Endometrium (tissue), 2 donors: ENCODE measurements around the gene MEAF6.
"Not testable (repeated sequence)": the region's sequence is repeated elsewhere in the genome, so short reads cannot be mapped to it uniquely, and the experiment has no call there.

Experiments
- FAIRE-seq: peaks from 2 replicates; lab custom pipeline; 2012; peaks lifted over from hg19 to GRCh38; lab: Jason Lieb, UNC
- donor health status: control.
- donor health status: control.

MEAF6 gene

DNA sequence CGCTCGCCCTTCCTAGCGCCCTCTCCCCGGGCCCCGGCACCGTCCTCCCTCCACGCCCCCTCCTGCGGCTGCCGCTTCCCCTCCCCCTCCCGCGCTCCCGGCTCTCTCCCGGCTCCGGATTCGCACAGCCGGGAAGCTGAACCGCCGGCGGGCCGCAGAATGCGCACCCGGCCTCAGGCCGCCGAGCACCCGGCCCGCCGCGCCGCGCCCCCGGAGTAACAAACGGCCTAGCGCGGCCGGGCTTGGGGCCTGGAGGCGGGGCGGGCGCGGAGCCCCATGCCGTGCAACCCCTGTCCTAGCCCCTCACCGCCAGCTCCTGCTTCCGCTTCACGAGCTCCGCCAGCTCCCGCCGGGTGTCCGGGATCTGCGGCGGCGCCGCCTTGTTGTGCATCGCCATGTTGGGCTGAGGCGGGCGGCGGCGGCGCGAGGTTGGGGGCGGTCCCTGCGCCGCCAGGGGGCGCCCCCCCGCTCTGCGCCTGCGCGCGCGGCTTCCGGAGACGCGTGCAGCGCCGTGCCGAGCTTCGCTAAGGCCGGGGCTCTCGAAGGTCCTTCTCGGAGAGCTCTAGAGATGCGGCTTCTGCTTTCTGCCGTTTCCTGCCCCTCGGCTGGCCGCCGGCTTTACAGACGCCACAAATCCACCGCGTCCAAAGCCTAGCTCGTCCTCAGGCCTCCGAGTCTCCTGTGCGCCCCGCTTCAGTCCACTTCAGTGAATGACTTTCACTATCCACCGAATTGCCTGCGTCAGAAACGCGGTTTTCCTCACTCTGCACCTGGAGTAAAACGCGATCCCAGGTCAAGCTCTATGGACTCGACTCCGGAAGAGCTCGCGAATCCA lies at the start of gene MEAF6:
Gene MEAF6, minus strand, starts transcription at position 417 of the 835 bp plus-strand sequence. Its CDS starts 20 bp downstream, at position 397.
- no peak for FAIRE-seq

DNA sequence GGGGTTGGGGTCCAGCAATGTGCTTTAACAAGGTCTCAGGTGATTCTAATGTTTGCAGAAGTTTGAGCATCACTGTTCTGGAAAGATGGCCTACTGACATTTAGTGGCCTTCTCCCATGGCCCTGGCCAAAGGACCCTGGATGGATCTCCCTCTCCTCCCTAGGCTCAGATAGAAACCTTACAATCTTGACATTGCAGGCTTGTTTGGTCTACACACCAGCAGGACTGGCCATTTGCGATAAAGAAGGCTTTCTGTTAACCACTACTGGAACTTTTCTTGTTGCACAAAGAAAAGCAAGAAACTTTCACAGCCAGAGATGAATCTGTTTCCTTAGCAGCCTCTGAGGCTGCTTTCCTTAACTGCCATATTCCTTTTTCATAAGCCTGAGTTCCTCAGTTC lies 48.4 kb upstream of the MEAF6 start:
- FAIRE-seq, result no peak

DNA sequence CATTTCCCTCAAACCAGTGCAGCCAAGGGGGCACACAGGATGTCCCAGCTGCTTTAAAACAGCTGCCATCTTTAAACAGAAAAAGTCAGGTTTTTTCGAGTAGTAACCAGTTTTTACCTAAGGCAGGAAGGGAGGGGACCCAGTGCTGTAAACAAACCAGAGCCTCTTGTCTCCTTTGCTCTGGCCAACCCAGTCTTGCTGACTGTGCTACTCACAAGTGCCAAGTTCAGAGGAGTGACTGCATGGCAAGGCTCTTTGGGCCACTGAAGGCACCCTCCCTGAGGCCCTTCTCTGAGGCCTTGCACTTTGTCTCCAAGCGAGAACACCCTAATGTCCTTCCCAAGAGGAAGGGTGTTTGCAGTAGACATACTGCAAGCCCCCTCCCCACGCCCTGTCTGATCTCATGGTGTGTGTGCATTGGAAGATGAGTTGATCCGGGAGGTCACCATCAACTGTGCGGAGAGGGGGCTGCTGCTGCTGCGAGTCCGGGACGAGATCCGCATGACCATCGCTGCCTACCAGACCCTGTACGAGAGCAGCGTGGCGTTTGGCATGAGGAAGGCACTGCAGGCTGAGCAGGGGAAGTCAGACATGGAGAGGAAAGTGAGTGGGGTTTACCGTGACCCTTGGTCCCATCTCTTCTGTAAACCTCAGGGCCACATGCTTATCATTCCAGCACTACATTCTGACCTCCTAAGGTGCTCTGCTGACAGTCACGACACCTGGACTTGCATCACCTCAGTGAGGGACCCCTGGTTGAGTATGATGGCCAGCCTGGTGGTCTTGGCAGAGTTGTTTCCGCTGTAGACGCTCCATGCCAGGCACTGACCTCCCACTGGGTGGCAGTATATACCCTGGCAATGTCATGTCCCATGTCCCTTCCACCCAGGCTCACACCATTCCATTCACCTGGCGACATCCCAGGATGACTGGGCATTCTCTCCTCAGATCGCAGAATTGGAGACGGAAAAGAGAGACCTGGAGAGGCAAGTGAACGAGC lies 46.9 kb upstream of the MEAF6 start:
- FAIRE-seq, result no peak

DNA sequence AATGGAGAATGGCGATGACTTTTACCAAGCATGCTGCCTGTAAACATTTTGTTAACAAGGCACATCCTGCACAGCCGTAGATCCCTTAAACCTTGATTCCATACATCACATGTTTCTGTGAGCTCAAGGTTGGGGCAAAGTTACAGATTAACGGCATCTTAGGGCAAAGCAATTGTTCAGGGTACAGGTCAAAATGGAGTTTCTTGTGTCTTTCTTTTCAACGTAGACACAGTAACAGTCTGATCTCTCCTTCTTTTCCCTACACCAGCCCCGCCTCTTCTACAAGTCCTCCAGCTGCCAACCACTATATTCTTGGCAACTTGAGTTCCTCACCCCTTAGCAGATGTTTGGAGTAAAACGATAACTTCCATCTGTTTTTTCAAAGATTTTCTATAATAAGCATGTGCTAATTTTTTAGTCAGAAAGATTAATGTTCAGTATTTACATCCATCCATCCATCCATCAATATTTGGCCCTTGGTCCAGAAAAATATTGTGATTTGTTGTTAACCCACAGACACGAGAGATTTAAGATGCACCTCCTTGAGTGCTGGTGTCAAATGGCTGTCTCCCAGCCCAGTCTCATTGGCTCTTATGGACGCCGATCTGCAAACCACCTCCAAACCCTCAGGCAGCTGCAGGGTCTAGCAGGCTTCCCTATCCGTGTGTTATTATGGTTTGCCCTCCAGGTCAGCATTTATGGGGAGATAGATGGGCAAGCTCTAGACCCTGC lies 46.0 kb upstream of the MEAF6 start:
- no peak for FAIRE-seq

DNA sequence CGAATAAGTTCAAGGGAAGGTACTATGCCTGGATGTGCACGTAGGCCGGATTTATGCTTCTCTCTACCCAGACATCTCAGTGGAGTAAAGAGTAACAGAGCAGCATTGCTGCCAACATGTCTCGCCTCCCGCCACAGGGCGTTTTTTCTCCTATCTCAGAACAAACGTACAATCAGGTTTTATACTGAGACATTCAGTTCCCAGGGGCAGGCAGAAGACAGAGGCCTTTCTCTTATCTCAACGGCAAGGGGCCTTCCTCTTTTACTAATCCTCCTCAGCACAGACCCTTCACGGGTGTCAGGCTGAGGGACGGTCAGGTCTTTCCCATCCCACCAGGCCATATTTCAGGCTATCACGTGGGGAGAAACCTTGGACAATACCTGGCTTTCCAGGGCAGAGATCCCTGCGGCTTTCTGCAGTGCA lies 45.4 kb upstream of the MEAF6 start:
- FAIRE-seq, result not testable (repeated sequence)

DNA sequence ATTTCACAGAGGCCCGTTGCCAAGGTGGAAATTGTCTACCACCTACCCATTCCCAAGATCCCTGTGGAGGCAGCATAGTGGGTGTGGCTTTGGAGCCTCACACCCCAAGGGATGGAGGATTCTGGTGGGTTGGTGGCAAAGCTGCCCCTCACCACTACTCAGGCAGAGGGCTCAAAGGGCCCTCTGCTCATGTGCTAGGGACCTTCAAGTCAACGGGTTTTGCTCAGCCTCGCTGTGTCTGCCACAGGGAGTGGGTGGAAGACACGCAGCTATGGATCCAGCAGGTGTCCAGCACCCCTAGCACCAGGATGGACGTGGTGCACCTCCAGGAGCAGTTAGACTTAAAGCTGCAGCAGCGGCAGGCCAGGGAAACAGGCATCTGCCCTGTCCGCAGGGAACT lies 44.5 kb upstream of the MEAF6 start:
- FAIRE-seq, result no peak

DNA sequence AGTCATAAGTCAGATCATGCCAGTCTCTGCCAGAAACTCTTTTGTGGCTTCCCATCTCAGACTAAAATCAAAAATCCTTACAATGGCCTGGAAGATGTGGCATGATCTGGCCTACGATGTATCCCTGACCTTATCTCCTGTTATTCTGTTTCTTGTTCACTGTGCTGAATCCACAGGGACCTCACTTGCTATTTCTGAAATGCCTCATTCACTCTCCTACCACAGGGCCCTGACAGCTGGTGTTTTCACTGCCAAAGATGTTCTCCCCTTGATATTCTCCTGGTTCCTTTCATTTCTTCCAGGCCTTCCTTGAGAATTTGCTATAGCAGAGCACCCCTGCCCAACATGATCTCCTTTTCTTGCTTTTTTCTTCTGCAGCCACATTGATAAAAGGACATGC lies 43.8 kb upstream of the MEAF6 start:
- no peak for FAIRE-seq

DNA sequence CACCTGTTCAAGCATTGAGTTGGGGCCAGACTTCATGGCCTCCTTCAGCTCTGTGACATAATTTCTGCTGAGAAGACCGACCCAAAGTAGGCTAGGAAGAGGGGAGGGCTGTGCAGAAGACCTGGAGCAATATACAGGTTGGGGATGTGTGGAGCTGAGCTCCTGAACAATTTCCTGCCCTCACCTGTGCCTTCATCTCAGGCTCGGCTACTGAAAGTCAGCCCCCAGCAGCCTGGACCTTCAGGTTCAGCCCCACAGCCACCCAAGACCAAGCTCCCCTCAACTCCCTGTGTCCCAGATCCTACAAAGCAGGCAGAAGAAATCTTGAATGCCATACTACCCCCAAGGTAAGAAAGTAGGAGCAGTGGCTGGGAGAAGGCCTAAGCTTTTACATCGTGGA lies 42.8 kb upstream of the MEAF6 start:
- FAIRE-seq, result no peak

DNA sequence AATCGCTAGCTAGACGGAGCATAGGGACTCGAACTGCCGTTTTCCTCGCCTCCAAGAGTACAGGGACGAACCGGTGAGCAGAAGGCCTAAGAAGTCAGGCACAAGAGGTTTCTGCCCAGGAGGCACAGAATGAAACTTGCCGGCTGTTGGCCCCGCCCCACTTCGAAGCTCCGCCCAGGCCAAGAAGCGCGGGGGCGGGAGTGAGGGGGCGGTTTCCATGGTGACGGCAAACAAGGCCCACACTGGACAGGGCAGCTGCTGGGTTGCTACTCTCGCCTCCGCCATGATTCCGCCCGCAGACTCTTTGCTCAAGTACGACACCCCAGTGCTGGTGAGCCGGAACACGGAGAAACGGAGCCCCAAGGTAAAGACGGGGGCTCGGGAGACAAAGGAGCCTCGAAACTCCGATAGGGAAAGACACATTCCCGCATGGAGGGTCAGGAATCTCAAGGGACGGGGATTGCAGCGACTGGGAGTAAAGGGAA lies 42.2 kb upstream of the MEAF6 start, which contains the start of gene DNALI1:
Gene DNALI1, plus strand, starts transcription at position 229 of the 485 bp plus-strand sequence. Its CDS starts 55 bp downstream, at position 284.
- FAIRE-seq, result no peak

DNA sequence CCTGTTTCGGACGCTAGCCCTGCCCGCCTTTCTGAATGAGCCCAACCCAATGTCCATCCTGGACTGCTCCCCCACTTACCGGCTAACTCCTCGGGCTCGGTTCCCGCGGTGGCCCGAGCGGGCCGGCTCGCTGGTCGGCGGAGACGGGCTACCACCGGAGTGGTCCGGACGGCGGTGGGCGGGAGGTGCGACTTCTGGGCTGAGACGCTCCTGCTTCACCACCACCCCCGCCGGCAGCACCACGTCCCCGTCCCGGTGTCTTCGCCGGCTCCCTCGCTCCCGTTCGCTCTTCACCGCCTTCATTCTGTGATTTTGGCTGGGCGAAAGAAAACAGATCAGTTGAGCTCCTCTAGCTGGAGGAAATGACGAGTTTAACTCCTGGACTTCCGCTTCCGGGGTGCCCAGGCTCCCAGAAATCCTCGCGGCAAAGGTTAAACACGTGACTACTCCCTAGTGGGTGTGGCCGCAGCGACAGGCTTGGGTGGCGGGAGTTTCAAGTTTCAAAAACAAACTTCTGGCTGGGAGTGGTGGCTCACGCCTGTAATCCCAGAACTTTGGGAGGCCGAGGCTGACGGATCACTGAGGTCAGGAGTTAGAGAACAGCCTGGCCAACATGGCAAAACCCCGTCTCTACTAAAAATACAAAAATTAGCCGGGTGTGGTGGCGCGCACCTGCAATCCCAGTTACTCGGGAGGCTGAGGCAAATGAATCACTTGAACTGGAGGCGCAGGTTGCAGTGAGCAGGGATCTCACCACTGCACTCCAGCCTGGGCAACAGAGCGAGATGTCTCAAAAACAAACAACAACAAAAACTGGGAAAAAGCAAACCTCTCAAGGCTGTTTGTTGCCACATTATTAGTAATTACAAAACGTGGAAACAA lies 39.6 kb upstream of the MEAF6 start, which contains the start of gene SNIP1:
Gene SNIP1, minus strand, starts transcription at position 367 of the 882 bp plus-strand sequence. Its CDS starts 64 bp downstream, at position 303.
- FAIRE-seq, result peak; percentile 76

DNA sequence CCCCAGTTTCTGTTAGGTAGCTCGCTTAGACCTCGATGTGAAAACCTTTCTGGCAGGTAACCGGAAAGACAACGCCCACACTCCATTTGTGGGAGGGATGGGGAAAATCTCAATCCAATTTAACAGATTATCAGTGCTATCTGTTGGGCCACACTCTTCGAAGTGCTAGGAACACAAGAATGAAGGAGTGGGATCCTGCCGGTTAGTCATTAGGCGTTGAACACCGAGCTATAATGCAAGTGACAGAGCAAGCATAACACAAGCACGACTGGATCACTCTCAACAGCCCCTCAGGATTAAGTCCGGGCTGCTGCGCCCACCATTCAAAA lies 39.0 kb upstream of the MEAF6 start:
- no peak for FAIRE-seq

DNA sequence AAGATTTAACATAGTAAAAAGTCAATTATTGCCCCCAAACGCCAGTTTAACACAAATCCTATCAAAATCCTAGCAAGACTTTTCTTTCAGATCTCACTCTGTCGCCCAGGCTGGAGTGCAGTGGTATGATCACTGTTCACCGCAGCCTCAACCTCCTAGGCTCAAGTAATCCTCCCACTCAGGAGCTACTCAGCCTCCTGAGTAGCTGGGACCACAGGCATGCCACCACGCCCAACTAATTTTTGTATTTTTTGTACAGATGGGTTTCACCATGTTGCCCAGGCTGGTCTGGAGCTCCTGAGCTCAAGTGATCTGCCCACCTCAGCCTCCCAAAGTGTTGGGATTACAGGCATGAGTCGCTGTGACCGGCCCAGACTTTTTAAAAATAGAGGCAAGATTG lies 34.8 kb upstream of the MEAF6 start:
- no peak for FAIRE-seq

DNA sequence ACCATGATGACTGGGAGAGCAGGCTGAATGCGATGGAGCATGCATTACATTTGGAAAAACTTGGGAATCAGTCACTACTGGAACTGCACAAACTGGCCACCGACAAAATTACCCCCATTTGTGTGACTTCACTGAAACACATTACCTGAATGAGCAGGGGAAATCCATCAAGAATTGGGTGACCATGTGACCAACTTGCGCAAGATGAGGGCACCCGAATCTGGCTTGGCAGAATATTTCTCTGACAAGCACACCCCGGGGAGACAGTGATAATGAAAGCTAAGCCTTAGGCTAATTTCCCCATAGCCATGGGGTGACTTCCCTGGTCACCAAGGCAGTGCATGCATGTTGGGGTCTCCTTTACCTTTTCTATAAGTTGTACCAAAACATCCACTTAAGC lies 30.5 kb upstream of the MEAF6 start:
- no peak for FAIRE-seq

DNA sequence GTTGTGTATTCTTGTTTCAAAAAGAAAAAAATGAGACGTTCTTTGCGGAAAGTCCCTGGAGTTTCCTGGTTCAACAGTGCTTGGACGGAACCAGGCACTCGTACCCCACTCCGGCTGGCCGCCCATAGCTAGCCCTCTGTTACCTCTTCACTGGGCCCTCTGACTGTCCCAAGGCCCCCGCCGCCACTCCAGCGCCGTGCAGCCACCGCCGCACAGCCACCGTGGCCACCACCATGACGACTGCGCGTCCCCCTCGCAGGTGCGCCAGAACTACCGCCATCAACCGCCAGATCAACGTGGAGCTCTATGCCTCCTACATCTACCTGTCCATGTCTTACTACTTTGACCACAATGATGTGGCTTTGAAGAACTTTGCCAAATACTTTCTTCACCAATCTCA lies 30.0 kb upstream of the MEAF6 start:
- no peak for FAIRE-seq

DNA sequence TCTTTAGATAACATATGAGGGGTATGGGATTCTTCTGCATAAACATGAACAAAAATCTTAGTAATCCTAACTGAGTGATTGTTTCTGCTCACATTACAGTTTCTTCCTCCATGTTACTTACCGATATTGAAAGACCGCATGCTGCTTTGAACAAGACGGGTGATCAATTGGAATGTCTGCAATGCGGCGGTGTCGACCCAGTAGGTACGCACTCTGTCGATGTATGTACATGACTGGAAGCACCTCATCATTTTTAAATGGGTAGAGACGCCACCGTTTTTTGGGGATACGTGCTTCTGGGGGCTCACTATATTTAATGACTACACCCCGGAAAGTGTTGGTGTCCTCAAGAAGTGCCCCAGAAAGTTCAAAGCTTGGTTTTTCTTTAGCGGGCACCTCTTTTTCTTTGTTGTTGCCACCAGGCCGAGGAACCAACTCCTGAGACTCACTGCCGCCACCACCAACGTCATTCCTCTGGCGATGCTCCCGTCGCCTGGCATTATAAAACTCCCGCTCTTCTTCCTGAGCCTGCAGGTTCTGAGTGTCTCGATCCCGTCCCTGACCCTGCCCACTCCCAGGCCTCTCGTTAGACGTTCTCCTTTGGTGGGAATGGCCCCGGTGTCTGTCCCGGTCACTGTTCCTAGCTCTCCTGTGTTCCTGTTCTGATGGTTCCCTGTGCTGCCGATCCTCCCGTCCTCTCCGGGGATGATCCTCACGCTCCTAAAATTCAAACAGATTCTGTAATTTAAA lies 25.6 kb upstream of the MEAF6 start:
- no peak for FAIRE-seq

DNA sequence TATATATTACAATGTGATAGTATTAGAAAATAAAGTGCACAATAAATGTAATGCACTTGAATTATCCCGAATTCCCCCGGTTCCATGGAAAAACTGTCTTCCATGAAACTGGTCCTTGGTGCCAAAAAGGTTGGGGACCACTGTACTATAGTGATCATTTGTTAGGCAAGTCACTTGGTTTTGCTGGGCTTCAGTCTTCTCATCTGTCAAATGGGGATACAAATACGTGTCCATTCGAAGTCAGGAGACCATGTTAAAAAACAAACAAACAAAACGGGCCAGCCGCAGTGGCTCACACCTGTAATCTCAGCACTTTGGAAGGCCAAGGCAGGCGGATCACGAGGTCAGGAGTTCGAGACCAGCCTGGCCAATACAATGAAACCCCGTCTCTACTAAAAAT lies 24.6 kb upstream of the MEAF6 start:
- FAIRE-seq, result not testable (repeated sequence)

DNA sequence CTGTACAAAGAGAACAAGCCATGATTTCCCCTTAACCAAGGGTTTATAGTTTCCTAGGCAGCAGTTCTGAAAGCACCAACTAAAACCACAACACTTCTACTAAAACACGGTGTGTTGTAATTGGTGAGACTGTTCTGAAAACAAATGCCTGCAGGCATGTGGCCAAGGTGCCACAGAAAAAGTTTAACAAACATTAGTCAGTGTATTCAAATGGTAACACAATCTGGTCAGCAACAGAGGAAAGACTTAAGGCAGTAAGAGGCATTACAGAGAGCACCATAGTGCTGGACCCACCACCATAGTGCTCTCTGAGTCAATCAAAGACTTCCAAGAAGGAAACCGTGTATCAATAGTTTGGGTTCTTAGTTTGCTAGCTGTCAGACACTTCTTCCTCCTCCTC lies 22.8 kb upstream of the MEAF6 start:
- FAIRE-seq, result no peak

DNA sequence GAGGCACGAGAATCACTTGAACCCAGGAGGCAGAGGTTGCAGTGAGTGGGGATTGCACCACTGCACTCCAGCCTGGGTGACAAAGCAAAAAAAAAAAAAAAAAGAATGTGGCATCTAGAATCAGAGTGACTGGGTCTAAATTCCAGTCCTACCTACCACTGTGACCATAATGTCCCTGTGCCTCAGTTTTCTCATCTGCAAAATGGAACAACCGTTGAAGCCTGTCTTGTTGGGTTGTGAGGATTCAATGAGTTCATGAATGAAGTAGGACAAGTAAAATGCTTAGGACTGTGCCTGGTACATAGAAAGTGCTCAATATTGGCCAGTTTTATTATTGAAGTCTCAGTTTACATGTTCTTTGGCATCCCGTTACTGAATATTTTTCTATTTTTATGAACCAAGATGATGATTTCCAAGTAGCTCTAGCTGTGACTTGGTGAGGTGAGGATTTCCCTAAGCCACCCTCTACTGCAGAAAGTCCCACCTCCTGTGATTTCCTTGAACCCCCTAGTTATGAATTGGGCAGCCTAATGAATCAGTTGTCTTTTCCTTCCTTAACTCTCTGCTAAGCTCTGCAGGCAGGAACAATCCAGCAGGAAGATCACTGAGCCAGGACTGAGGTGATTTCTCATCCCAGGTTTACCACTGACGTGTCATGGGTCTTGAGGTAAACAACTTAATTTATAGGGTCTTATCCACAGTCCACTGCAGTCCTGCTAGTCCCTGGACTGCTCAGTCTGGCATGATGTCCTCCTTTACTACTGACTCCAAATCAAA lies 18.9 kb upstream of the MEAF6 start:
- no peak for FAIRE-seq

DNA sequence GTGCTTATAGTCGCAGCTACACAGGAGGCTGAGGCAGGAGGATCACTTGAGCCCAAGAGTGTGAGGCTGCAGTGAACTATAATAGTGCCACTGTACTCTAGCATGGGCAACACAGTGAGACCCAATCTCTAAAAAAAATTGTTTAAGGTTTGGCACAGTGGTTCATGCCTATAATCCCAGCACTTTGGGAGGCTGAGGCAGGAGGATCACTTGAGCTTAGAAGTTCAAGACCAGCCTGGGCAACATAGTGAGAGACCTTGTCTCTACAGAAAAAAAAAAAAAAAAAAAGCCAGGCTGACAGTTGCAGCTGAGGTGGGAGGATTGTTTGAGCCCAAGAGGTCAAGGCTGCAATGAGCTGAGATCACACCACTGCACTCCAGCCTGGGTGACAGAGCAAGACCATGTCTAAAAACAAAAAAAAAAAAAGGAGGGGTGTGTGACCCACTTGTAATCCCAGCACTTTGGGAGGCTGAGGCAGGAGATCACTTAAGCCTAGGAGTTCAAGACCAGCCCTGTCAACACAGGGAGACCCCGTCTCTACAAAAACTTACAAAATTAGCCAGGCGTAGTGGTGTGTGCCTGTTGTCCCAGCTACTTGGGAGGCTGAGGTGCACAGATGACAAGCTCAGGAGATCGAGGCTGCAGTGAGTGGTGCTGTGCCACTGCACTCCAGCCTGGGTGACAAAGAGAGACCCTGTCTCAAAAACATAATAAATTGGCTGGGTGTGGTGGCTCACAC lies 18.0 kb upstream of the MEAF6 start:
- FAIRE-seq, result not testable (repeated sequence)
